ENCODE data around the gene TCN2. TPM values are rescaled to one million over a fixed set of nuclear protein-coding genes. Genes with fewer than 3 reads are reported as not detected.
"Not testable (repeated sequence)": the region's sequence is repeated elsewhere in the genome, so short reads cannot be mapped to it uniquely, and the experiment has no call there.

TCN2 gene
- total RNA-seq, 2 donors from 2014 or later: 28.7 to 38.2 TPM

DNA sequence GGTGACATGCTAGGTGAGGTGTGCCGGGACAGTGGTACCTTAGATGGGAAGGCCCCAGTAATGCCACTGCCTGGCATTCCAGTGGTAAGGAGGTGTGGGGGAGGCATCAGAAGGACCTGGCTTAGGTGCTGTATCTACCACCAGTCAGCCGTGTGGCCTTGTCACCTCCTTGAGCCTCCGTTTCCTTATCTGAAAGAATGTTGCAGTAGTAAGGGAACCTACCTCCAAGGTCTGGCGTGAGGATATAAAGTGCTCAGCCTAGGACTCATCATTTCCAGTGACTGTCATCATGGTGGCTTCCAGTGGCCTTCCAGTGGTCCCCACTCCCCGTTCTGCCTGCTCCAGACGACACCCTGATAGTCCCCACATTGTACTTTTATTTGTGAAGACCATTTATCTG, 67.5 kb downstream of the TCN2 start:
- DNase-seq (ENCODE audit: low spot score): no peak
- Histone ChIP-seq H3K27me3 (no peaks in the 10 kb centered on the region), H3K4me1 (no peaks in the 10 kb centered on the region), H3K36me3 (no peaks in the 10 kb centered on the region), H3K27ac (no peak overlapping the region), H3K4me3 (no peak overlapping the region), H3K9me3 (no peaks in the 10 kb centered on the region)
- TF ChIP-seq, protein P1, sequence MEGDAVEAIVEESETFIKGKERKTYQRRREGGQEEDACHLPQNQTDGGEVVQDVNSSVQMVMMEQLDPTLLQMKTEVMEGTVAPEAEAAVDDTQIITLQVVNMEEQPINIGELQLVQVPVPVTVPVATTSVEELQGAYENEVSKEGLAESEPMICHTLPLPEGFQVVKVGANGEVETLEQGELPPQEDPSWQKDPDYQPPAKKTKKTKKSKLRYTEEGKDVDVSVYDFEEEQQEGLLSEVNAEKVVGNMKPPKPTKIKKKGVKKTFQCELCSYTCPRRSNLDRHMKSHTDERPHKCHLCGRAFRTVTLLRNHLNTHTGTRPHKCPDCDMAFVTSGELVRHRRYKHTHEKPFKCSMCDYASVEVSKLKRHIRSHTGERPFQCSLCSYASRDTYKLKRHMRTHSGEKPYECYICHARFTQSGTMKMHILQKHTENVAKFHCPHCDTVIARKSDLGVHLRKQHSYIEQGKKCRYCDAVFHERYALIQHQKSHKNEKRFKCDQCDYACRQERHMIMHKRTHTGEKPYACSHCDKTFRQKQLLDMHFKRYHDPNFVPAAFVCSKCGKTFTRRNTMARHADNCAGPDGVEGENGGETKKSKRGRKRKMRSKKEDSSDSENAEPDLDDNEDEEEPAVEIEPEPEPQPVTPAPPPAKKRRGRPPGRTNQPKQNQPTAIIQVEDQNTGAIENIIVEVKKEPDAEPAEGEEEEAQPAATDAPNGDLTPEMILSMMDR (IDR thresholded peaks at IDR 0.05): no peak

DNA sequence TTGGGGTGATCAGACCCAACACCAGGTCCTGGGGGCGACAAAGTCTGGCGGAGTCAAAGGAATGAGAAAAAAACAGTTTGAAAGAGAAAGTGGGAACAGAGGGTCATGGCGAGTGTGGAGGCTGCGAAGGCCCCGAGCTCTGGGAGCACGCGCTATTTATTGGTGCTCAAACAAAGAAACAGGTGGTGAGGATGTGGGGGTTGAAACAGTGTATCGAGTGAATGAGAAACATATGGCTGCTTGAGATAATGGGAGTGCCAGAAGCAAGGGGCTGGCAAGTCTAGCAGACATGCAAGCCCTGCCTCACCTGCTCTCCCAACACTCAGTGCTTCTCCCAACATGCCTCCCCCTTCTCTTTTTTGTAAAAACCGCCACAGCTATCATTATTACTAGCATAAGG, 68.5 kb downstream of the TCN2 start:
- H3K9me3 ChIP-seq: no peaks in the 10 kb centered on the region
- H3K4me3 ChIP-seq: no peak overlapping the region
- H3K4me1 ChIP-seq: no peaks in the 10 kb centered on the region
- DNase-seq (ENCODE audit: low spot score): no peak
- TF ChIP-seq, protein P1 (IDR thresholded peaks at IDR 0.05): no peak
- H3K27ac ChIP-seq: no peak overlapping the region
- H3K36me3 ChIP-seq: no peaks in the 10 kb centered on the region
- H3K27me3 ChIP-seq: no peaks in the 10 kb centered on the region

DNA sequence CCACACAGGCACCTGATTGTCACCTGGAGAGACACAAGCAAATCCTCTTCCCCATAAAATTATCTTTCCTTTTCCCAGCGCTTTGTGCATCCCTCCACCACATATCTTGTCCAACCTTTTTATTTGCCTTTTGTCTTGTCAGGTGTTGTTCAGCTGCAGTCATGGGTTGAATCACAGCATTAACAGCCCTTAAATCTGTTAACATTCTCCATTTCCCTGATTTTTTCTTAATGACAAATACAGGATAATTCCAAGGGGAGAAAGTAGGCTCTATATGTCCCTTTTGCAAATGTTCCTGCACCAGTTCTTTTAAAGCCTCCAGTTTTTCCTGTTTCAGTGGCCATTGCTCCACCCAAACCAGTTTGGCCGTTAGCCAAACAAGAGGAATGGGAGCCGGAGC, 69.6 kb downstream of the TCN2 start:
- not testable (repeated sequence) for H3K4me1 ChIP-seq; DNase-seq (ENCODE audit: low spot score); H3K4me3 ChIP-seq; H3K27me3 ChIP-seq; H3K9me3 ChIP-seq; H3K27ac ChIP-seq; H3K36me3 ChIP-seq

Other genes starting within 250 kb of the TCN2 start
- 1 to 10 TPM; 5.6 to 7.5 TPM for gene RNF215, start 219.8 kb upstream of the TCN2 start, total RNA-seq
- 1 to 10 TPM in 1 of 2 donors, under 1 TPM in 1; 0.89 to 2.8 TPM for gene SEC14L2, start 210.2 kb upstream of the TCN2 start, total RNA-seq
- gene MTFP1, start 181.4 kb upstream of the TCN2 start, total RNA-seq: 10 to 100 TPM; 18.4 to 38.8 TPM
- not detected for gene SEC14L3, start 135.2 kb upstream of the TCN2 start, total RNA-seq
- not detected for gene SEC14L4, start 101.5 kb upstream of the TCN2 start, total RNA-seq
- 1 to 10 TPM in 1 of 2 donors, under 1 TPM in 1; 0.11 to 1.1 TPM for gene SEC14L6, start 60.4 kb upstream of the TCN2 start, total RNA-seq
- gene GAL3ST1, start 32.5 kb upstream of the TCN2 start, total RNA-seq: 1 to 10 TPM in 1 of 2 donors, under 1 TPM in 1; 0.33 to 1.7 TPM
- 10 to 100 TPM; 13.2 to 33.5 TPM for gene PES1, start 15.3 kb upstream of the TCN2 start, total RNA-seq
- gene SLC35E4, start 28.6 kb downstream of the TCN2 start, total RNA-seq: 1 to 10 TPM; 4.0 to 9.1 TPM
- 1 to 10 TPM; 1.8 to 4.9 TPM for gene DUSP18, start 60.7 kb downstream of the TCN2 start, total RNA-seq
- gene OSBP2, start 87.7 kb downstream of the TCN2 start, total RNA-seq: 10 to 100 TPM in 1 of 2 donors, 1 to 10 TPM in 1; 4.0 to 16.8 TPM